GM12875 (cell line): ENCODE measurements around the gene HIPK1.

Source experiments
- H3K4me3 ChIP-seq: one replicate; pipeline ENCODE4 v1.5.1; 2011; ENCODE audit warnings: low read depth, low read length, control low read depth
- CTCF ChIP-seq: IDR thresholded peaks from 2 replicates; pipeline ENCODE4 v1.5.1; 2011; ENCODE audit warnings: low read depth, mild to moderate bottlenecking, control low read depth, inconsistent platforms, low read length, moderate library complexity, borderline replicate concordance; ENCODE audit not compliant: insufficient read depth

The HIPK1 gene

DNA sequence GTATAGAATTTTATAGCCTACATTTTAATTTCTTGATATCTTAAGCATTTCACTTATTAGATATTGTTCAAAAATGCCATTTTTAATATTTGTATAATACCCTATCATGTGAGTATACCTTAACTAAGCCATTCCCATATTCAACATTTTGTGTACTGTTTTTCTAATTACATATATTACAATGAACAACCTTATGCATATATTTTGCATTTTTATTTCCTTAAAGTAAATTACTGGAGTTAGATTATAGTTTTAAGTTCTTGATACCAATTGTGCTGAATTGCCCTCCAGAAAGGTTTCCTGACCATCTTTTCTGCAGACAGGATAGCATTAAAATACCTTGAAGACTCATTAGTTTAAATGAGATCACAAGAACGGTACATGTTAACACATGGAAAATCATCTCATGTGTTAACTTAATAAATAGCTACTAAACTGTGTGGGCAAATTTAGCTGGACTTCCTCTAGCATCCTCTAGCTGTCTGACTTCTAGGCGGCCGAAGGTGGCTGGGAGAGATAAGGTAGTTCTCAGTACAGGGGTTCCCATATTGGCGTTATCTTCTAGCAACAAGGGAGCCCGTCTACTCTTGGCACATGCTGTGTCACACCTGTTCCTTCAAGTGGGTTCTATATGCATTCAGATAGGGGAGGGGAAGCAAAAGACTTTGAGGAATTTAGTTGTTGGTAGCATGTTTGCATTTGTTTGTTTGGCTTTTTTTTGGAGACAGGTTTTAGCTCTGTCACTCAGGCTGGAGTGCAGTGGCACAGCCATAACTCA lies 15.0 kb upstream of the HIPK1 start:
- no peak overlapping the region for H3K4me3 ChIP-seq
- TF ChIP-seq CTCF: no peak

GRCh38 chr1:113916974-113917373 lies 12.2 kb upstream of the HIPK1 start:
- H3K4me3 ChIP-seq: no peak overlapping the region
- TF ChIP-seq CTCF: no peak

GRCh38 chr1:113917400-113918082 lies 11.6 kb upstream of the HIPK1 start:
- H3K4me3 ChIP-seq: no peak overlapping the region
- TF ChIP-seq CTCF: no peak

GRCh38 chr1:113918243-113918642 lies 10.9 kb upstream of the HIPK1 start:
- TF ChIP-seq CTCF: no peak
- no peak overlapping the region for H3K4me3 ChIP-seq

- TF ChIP-seq CTCF: no peak
- no peak overlapping the region for H3K4me3 ChIP-seq
Observed at GRCh38 chr1:113922957-113923356, 6.2 kb upstream of the HIPK1 start.

- TF ChIP-seq CTCF: no peak
- H3K4me3 ChIP-seq: no peak overlapping the region
Observed at GRCh38 chr1:113924473-113924872, 4.7 kb upstream of the HIPK1 start.
